ENCODE results near the gene SIDT1.

SIDT1 gene

DNA sequence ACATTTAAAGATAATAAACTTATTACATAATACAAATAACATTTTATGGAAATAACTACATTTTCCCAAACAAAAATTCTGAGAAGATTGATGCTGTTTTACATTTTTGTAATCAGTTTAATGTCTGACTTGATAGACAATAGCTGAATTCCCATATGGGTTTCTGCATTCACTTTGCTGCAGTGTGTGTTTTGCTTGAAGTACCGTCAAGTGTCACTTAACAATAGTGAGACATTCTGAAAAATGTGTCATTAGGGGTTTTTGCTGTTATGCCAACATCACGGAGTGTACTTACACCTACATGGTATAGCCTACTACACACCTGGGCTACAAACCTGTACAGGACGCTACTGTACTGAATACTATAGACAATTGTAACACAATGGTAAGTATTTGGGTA is 106.6 kb downstream of the SIDT1 start:
- DNase-seq, result no peak

DNA sequence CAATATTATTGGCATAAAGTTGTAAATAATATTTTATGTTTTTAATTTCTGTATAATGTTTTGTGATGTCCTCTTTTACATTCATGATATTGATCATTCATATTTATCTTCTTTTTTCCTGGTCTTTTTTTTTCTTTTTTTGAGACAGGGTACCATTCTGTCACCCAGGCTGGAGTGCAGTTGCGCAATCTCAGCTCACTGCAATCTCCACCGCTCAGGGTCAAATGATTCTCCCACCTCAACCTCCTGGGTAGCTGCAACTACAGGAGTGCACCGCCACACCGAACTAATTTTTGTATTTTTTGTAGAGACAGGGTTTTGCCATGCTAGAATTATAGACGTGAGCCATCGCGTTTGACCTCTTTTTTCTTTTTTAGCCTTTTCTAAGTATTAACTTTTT is 111.2 kb downstream of the SIDT1 start:
- no peak for DNase-seq

DNA sequence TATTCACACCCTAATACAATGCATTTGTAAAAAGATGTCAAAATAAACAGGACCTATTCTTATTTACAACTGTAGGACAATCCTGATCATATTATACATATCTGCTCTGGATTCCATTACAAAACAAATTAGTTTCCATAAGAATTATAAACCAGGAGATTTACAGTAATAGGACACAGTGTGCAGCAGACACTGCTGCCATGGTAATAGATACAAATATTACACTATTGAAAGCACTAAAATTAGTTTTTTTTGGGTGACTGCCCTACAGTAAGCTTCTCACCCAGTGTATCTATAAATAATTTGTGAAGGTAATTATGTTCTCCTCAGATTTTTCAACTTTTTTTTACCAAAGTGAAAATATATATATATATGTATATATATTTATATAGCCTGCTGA is 116.2 kb downstream of the SIDT1 start:
- no peak for DNase-seq

DNA sequence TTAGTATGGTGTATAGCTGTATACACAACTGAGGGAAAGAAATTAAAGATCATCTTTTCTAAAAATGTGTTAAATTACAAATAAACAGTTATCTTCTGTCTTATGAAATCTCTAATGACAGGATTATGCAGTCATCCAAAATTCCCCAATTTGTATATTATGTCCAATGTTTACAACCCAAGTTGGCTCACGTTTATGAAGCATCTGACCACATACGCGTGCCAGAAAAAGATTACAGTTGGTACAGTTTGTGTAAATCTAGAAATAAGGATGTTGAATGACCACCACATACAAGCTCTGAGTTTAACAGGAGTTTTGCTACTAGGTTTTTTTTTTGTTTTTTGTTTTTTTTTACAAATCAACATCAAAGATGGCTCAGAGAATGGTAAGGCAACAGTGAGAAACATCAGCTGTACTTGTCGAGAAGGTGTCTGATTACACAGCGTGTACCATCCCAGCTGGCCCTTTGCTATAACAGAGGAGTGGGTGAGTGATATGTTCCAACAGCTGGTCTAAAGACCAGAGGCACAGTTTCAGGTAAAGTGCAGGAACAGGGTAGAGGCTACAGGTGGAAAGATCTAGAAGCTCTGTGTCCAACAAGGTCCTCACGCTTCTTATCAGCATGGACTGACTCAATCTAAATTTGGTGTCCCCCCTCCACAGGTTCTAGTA is 117.0 kb downstream of the SIDT1 start:
- no peak for DNase-seq

DNA sequence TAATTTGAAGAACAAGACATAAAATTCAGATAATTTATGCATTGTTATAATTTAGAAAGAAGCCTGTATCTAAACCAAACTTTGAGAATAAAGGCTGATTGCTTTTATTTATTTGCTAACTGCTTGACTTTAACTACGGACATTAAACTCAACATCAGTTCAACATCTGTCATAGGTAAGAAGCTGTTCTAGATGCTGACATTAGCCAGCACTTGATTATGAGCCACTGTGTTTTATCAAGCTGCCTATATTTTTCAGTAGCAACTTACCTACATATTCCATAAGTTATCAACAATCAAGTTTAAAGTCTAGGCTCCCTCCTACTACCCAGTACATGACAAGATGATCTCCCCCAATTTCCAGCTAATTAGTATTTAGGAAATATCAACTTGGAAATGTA is 122.0 kb downstream of the SIDT1 start:
- no peak for DNase-seq

DNA sequence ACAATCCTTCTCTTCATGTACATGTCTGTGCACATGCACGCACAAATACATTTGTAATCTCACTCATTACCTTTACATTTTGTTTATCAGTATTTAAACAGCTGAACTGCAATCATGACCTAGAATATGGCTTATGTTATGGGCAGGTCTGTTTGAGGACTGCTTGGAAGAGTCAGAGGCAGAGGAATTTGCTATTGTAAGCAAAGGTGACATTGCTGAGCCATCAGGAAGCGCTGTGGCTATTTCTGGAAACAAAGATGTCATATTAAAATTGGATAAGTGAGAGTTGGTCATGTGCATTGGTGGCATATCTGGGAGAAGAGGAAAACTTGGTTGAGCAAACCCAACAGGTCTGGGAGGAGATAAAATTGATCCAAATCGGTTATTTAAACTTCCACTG is 122.5 kb downstream of the SIDT1 start:
- DNase-seq, result no peak

DNA sequence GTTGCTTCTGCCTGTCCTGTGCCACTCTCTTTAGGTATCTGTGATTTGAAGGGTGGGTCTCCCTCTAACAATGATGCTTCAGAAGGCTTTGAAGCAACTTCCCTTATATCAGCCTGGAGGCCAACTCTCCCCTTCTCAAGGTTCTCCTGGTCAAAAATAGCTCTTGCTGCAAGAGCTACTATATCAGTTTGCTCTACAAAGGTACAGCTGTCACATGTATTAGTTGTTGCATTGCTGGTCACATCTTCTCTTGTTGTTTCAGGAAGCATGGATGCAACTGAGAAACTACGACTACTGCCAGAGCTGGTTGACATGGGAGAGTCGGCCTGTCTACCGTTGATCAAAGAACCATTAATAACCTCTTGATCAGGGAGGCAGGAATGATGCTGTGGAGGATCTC is 125.8 kb downstream of the SIDT1 start:
- DNase-seq, result no peak

DNA sequence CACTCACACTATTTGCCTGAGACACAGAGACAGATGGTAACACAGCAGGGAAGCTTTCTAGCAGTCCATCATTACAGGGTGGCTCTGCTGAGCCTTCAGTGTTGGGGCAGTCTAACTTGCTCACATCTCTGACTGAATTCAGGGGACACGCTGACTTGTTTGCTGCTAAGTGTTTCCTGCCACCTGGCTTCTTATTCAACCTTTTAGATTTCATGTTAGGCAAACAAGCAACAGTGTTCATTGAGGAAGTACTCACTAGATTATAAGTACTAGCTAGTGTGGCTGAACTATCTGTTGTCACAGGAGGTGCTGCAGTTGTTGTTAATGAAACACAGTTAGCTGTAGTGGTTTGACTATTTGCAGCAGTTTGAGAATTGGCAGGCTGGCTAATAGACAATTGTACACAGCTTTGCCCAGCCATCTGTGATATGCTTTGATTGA is 126.8 kb downstream of the SIDT1 start:
- DNase-seq, result no peak

DNA sequence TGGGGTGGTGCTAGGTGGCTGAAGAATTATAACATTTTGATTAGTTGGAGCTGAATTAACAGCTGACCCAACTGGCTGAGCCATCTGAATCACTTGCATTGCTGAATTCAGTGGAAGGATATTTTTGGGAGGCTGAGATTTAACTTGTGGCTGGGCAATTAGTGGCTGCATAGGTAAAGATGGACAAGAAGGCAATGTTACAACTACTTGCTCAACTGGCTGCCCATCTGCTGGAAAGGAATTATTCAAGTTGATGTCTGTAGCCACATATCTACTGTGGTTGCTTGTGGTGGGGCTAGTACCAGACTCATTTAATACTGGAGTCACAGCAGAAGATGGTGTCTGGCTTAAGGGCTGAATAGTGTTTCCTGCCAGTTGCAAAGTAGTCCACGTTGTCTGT is 127.6 kb downstream of the SIDT1 start:
- no peak for DNase-seq

DNA sequence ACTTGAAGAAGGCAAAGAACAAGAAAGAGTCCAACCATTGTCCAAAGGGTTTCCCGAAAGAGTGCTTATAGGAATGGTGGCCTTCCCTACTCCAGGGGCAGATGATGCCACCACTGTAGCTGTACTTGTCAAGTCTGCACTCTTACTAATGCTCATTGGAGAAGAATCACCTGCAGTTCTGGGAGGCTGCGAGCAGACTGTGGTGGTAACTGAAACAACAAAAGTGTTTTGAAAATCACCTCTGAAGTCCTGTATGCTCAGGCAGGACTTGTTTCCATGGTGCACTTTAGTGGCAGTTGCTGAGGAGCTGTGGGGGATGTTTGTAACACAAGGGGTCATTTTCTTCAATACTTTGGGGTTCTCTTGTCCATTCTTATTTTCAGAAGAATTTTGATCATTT is 128.1 kb downstream of the SIDT1 start:
- no peak for DNase-seq

DNA sequence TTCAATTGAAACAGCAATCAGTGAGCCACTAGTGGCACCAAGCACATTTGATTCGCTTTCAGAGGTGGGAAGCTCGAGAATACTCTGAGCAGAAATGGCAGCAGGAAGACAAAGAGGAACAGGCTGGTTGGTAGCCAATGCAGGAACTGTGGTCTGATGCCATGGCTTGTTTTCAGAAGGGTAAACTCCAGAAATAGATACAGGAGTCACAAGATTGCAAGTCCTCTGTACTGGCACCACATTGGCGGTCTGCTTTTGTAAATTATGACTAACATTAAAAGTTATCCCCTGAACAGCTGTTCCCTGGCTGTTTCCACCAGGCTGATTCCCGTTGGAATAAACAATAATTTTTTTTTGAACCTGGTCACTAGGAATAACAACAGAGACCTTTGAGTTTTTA is 128.5 kb downstream of the SIDT1 start:
- no peak for DNase-seq

DNA sequence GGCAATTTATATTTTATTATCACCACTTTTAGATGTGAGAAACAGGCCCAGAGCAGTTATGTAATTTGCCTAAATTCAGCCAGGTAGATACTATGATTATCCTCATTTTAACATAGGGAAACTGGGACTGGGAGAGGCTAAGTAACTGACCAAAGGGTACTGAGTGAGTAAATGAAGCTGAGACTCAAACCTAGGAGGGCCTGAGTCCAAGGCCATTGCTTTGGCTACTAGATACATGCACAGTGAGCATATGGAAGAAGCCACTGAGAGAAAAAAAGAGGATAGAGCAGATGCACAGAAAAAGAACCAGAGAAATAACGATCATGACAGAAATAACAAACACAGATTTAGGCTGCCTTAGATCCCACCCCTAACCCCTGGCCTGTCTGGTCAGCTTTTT is 130.5 kb downstream of the SIDT1 start:
- no peak for DNase-seq

DNA sequence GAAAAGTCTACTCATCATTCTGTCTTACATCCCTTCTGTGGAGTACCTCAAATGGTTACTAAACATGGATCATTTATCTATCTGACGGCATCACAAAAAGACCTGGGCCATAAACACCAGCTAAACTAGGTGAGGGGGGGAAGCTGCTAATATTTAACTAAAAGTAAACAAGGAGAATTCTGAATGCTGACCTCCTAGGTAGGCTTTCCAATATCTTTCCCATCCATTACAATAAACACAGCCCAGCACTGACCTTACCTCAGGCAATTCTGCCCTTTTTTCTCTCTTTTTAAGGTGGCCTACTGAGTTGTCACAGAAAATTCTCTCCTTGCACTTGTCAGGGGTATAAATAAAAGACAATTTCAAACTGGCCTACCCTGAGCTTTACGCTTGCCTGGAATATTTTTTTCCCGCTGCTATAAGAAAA is 131.0 kb downstream of the SIDT1 start:
- DNase-seq, result no peak

DNA sequence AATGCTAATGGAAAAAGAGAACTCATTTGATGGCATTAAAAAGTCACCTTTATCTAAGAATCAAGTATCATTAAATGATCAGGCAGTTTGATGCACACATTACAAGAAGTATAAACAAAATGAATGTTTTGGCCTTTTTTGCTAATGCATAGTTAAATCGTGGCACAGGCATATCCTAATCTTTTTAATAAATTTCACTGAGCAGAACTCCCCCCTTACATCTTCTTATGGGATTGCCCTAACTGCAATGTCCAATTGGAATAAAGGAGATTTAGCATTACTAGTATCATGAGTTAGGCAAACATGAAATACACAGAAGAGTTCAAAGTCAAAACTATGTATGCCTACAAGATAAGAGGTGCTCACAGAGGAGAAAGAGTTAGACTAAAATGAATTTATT is 131.4 kb downstream of the SIDT1 start:
- DNase-seq, result no peak

DNA sequence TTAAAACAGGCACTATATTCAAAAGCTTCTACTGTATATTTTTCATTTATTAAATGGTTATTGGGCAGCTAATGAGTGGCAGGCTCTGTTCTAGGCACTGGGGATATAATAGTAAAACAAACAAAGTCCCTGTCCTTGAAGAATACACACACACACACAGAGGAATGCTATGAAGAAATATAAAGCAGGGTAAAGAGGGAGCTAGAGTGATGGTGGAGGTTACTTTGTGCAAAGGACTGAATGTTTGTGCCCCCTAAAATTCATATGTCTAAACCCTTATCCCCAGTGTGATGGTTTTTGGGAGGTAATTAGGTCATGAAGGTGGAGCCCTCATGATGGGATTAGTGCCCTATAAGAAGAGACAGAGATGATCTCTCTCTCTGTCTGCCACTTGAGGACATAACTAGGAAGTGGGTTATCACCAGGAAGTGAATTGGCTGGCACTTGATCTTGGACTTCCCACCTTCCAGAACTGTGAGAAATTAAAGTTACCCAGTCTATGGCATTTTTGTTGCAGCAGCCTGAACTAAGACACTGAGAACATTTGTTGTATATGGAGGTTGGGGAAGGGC is 132.3 kb downstream of the SIDT1 start:
- no peak for DNase-seq

DNA sequence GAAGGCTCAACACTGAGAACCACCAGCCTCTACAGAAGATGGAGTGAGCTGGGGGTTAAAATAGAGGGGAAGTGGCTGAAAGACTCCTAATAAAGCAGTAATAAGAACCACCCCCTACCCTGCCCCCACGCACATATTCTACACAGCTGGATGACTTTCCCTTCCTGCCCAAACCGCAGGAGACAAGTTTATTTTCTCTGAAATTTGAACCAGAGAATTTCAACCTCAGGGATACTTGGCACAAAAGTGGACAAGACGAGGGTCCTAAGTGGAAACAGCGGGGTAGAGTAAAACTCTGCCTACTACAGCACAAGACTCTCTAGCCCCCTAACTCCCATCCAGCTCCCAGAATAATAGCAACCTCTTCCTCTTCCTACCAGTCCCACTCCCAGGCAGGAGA is 135.7 kb downstream of the SIDT1 start:
- peak; percentile 62 for DNase-seq

DNA sequence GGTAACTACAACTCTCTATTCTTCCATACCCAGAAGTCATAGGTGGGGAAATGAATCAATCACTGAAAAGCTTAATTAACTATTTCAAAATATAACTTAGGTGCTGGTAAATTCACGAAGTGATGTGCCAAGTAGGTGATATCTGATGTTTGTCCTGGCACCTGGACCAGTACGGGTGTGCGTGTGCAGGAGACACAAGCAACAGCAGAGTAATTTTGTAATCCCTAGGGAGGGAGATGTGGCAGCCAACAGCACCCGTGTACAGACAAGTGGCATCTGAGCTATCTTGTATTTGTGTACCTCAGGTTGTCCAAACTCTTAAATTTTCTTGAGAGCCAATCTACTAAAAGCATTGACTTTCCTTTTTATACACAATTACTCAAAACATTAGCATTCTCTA is 141.2 kb downstream of the SIDT1 start:
- no peak for DNase-seq

DNA sequence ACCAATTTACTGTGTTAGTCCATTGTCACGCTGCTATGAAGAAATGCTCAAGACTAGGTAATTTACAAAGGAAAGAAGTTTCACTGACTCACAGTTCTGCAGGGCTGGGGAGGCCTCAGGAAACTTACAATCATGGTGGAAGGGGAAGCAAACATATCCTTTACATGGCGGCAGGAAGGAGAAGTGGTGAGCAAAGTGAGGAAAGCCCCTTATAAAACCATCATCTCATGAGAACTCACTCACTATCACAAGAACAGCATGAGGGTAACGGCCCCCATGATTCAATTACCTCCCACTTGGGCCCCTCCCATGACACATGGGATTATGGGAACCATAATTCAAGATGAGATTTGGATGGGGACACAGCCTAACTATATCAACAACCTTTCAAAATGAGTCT is 143.9 kb downstream of the SIDT1 start:
- DNase-seq, result peak; percentile 5

DNA sequence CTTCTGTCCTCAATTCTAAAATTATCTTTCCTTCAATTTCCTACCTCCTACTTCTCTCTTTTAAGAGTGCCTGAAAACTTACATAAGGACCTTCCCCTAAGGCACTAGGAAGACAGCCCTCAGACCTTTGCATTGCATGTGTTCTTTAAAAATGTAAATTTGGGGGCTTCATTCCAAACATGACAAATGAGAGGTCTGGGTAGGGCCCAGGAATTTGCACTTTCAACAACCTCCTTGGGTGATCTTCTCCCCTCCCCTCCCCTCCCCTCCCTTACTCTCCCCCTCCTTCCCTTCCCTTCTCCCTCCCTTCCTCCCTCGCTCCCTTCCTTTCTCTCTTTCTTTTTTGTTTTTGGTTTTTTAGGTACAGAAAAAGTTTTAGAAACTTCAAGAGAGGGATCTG is 145.4 kb downstream of the SIDT1 start:
- no peak for DNase-seq

DNA sequence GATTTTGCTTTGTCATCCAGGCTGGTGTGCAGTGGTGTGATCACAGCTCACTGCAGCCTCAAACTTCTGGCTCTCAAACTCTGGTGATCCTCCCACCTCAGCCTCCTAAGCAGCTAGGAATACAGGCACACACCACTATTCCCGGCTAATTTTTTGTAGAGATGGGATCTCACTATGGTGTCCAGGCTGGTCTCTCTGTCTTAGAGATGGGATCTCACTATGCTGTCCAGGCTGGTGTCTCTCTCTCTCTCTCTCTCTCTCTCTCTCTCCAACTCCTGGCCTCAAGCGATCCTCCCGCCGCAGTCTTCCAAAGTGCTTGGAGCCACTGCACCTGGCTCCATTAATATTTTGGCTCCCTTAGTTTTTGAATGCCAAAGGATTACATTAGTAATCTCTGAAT is 146.4 kb downstream of the SIDT1 start:
- no peak for DNase-seq

All from hematopoietic multipotent progenitor cell treated with erythropoietin and hydrocortisone succinate and interleukin-3 and kit ligand, for 4 days (in vitro differentiated cells).